GM10266 (cell line): ENCODE results near the gene SCIN.
"Not testable (repeated sequence)": the region's sequence is repeated elsewhere in the genome, so short reads cannot be mapped to it uniquely, and the experiment has no call there.

ENCODE experiments used
- DNase-seq: peaks from one replicate; pipeline ENCODE4 v3.0.0; 2012; ENCODE audit errors: extremely low spot score
- CTCF ChIP-seq: IDR thresholded peaks from 2 replicates; pipeline ENCODE4 v1.5.1; 2012; ENCODE audit warnings: mild to moderate bottlenecking, low read depth; ENCODE audit not compliant: control insufficient read depth, insufficient read depth; ENCODE audit errors: missing control alignments

SCIN gene

GRCh38 chr7:12554872-12555271 lies 15.6 kb upstream of the SCIN start:
- TF ChIP-seq CTCF = no peak
- no peak for DNase-seq

GRCh38 chr7:12555695-12556094 lies 14.8 kb upstream of the SCIN start:
- not testable (repeated sequence) for DNase-seq

DNA sequence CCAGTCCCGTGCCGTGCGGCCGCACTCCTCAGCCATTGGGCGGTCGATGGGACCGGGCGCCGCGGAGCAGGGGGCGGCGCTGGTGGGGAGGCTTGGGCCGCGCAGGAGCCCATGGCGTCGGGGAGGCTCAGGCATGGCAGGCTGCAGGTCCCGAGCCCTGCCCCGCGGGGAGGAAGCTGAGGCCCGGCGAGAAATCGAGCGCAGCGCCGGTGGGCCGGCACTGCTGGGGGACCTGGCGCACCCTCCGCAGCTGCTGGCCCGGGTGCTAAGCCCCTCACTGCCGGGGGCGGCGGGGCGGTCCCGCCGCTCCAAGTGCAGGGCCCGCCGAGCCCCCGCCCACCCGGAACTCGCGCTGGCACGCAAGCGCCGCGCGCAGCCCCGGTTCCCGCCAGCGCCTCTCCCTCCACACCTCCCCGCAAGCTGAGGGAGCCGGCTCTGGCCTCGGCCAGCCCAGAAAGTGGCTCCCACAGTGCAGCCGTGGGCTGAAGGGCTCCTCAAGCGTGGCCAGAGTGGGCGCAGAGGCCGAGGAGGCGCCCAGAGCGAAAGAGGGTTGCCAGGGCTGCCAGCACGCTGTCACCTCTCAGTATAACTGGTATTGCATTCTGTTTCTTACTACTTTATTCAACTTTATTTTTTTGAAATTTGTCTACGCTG lies 14.3 kb upstream of the SCIN start:
- not testable (repeated sequence) for DNase-seq

- no peak for DNase-seq
These were observed 13.2 kb upstream of the SCIN start for GRCh38 chr7:12557282-12557681.

DNA sequence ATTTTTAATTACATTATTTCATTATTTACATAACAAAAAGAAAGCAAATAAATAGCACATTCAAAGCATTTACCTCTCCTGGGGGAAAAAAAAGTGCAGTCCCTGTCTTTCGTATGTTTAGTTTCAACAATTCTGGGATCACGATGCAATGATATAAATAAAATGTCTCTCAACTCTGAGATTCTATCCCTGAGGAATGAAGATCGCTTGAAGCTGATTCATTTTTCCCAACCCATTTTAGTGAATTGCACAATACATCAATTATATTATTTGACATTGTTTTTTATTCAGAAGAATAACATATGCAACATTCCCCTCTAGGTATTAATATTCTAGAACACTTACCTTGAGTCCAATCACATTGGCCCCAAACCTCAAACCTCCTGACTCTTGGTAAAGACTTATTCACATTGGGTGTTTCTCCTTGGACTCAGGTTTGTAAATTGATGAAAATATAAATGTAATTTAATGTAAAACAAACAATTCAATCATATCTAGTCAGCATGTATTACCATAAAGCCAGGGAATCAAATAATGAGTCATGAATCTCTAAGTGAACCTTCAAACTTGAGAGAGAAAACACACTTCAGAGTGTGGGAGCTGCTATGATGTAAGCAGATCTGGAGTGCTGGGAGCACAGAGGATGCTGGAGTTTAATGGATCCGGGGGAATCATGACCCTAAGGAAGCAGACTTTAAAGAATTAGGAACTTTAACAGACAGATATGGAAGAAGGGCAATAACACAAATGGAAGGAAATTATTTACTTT lies 5.3 kb upstream of the SCIN start:
- DNase-seq = no peak
- TF ChIP-seq CTCF = no peak

More at GRCh38 chr7:12557282-12557681, 13.2 kb upstream of the SCIN start:
- TF ChIP-seq CTCF = no peak

DNA sequence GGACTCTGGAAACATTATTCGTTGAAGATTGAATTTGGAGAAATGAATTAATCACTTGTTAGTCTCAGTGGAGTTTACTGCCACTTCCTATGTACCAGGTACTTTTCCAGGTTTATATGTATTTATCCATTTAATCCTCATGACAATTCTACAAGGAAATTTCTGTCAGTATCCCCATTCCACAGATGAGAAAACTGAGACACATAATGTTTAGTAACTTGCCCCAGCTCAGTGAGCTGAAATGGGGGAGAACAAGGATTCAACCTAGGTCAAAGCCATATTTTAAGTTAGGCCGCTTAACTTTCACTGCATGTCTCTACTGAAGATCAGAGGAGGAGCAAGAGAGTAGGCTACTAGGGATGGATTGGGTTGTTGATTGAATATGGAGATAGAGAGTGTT lies 4.6 kb upstream of the SCIN start:
- no peak for DNase-seq
- no peak for TF ChIP-seq CTCF

DNA sequence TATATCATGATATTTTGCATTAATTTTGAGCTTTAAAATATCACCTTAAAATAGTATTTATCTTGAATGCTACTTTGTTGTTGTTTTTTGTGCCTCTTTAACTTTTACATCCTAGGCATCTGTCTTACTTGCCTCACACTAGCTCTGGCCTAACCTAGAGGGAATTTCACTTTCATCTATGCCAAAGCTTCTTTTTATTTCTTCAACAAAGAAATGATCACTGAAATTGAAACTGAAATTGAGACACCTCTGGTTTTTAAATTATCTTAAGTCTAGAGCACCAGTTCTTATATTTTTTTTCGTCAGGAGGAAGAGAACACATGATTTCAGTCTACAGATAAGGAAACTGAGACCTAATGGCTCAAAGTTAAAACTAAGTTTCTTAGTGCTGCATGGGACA lies 3.5 kb upstream of the SCIN start:
- TF ChIP-seq CTCF = no peak
- DNase-seq = peak; percentile 58

DNA sequence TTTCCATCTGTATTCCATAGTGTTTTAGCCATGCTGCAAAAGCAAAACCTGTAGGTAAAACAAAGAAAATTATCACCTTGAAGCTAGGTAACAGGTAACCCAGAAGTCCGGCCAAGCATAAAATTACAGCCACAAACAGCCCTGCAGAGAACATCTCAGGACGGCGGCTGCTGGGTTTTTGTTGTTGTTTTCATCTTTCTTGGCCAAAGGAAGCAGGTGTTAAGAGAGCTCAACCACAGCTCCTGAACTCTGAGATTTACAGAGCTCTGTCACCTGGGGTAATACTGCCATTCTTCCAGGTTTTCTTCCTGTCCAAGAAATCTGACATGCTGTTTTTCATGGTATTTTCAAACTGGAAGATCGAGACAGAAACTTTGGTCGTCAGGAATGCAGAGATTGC lies 847 bp upstream of the SCIN start:
- TF ChIP-seq CTCF = no peak
- DNase-seq = no peak
